HG03025 (cell line): ENCODE measurements around the gene IFNGR1.
"Not testable (repeated sequence)": the region's sequence is repeated elsewhere in the genome, so short reads cannot be mapped to it uniquely, and the experiment has no call there.

ENCODE experiments used
- ATAC-seq: cut with Tn5 transposase; IDR thresholded peaks from one replicate; pipeline ENCODE4 v1.9.1; 2021; ENCODE audit warnings: mild to moderate bottlenecking, moderate library complexity; ENCODE audit not compliant: unreplicated experiment, low FRiP score

The IFNGR1 gene

DNA sequence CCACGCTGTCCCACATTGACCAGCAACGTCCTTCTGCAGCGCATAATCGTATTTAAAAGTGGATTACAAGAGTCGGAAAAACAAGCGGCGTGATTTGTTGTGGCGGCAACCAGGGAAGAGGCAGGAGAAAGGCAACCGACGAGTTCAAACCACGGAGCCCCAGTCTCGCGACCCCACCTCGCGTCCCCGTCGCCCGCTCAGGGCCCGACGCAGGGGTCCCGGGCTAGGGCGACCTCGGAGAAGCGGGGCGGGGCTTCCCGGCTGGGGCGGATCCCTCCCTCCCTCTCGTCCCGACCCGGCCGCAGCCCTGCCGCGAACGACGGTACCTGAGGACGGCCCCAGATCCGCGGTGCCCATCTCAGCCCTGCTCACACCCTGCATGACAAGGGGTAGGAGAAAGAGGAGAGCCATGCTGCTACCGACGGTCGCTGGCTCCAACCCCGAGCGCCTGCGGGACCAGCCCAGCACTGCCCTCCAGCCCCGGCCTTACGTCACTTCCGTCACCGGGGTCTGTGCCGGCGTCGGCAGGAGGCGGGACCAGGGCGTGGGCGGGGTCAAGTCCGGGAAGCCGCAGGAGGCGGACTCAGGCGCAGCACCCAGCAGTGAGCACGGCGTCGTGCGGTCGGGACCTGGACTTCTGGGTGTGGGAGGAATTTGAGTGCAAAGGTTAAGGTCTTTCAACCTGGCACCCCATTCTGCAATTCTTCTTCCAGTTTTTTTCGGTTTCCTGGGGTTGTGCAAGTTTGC lies at the start of gene IFNGR1:
TSS of gene IFNGR1 (minus strand) at position 469 of the 747 bp plus-strand sequence. CDS start at position 411, 58 bp downstream.
- ATAC-seq, result peak; percentile 94

DNA sequence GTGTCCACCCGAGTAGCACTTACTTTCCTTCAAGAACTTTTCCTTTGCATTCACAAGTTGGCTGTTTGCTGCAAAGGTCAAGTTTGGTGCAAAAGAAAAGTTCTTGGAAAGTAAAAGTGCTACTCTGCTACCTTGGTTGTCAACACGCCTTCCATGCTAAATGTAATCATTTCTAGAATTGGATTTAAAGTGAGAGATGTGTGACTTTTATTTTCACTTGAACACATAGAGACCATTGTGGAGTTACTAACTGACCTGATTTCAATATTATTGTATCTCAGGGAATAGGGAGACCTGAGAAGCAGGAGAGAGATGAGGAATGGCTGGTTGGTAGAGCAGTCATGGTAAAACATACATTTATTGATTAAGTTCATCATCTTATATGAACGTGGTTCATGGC lies 49.7 kb upstream of the IFNGR1 start:
- no peak for ATAC-seq

DNA sequence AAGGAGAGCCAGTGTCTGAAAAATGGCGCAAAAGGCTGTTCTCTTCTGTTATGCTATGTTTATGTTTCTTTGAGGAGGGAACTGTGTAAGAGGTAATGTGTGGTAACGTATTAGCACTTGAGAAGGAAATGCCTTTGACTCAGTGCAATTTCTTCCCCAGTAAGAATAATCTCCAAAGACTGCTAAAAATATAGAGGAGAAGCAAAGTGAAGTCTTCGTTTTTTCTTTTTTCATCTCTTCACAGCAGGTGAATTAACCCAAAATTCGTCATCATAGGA lies 47.1 kb upstream of the IFNGR1 start:
- no peak for ATAC-seq

DNA sequence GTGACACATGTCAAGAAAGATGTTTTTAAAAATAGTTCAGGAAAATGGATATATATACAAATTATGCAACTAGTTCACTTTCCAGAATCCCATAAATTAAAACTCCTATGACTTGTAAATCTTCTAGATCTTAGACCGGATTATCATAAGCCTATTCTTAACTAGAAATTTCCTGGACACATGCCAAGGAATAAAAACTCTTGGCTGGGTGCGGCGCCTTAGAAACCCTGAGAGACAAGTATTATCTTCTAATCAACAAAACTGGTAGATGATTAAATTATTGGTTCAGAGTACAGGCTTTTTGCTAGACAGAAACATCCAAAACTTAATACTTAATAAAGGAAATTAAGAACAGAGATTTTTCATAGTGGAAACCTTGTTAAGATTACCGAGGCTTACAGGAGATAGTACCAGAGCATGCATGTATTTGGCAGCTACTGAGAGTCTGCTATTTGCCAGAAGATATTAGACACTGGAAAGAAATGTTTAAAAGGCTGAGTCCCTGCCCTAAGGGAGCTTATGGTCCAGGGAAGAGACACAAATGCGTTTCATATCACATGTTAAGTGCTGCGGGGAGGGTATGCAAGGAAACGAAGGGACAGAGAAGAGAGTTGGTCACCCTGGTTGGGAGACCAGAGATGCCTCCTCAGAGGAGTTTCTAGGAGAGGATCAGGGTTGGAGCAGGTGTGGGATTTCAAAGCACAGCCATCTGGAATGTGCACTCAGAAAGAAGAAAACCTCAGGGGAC lies 46.5 kb upstream of the IFNGR1 start:
- no peak for ATAC-seq

DNA sequence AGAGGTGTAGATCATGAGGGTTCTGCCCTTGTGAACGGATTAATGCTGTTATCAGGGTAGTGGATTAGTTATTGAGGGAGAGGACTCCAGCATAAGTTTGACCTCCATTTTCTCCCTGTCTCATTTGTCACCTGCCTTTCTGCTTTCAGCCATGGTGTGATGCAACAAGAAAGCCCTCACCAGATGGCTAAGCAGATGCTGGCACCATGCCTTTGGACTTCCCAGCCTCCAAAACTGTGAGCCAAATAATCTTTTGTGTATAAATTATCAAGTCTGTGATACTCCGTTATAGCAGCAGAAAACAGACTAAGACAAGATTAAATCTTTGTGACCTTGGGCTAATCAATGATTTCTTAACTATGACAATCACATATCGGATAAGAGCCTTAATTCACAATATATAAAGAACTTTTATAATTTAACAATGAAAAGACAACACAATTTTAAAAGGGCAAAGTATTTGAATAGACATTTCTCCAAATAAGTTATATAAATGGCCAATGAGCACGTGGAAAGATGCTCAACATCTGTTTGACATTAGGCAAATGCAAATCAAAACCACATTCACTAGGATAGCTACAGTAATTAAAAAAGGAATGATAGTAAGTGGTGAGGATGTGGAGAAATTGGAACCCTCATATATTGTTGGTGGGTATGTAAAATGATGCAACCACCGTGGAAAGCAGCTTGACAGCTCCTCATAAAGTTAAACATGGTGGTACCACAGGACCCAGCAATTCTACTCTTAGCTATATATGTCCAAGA lies 45.3 kb upstream of the IFNGR1 start:
- no peak for ATAC-seq

DNA sequence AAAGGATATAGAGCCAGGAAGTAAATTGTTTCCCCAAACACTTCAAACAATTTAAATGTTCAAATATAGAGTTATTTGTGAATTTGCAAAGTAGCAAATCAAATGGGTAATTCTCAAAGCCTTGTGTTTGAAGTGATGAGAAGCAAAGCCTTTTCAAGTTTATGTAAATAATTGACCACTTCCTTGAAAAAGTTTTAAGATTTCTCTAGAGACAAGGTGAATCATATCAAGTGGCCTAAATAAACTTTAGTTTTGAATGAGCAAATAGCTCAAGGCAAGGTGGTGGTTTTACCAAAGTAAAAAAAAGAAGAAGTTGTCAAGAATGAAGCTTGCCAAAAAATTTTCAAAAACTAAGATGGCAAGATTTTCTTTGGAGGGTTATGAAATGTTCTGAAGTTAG lies 42.6 kb upstream of the IFNGR1 start:
- no peak for ATAC-seq

DNA sequence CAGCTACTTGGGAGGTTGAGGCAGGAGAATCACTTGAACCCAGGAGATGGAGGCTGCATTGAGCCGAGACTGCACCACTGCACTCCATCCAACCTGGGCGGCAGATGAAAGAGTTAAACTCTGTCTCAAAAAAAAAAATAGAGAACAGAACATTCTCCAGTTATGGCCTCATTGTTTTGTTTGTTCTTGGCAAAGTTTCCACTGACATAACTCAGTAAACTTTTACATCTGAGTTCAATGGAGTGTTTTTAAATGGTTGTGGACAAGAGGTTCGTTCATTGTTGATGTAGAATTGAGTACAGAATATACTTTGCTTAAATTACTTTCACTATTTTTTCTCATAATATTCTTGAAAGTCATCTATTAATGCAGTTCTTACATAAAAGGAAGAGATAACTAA lies 42.2 kb upstream of the IFNGR1 start:
- no peak for ATAC-seq

DNA sequence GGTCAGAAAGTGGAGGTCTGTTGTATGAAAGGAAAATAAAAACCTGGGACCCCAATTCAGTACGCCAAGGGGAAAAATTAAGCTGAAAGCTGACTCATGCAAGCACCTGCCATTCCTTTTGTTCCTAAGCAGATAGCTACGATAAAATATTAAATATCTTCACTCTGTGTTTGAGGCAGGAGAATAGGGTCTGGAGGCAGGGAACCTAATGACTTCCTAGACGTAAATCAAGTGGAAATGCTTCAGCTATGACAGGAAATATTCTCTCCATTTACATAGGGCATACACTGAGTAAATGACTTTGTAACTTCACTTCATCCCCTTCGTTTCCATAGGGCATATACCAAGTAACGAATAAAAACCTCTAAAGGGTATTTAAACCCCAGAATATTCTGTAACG lies 41.0 kb upstream of the IFNGR1 start:
- no peak for ATAC-seq

DNA sequence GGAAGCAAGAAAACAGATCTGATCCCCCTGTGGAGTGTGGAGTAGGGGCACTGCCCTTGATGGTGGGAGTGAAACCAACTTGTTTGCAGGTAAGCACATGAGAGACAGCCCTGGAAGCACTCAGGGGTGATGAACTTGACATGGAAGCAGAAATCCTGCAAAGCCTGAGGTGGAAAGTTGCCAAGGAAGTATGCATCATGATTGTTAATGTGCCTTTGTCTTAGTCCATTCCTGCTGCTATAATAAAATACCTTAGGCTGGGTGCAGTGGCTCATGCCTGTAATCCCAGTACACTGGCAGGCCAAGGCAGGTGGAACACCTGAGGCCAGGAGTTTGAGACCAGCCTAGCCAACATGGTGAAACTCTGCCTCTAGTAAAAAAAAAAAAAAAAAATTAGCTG lies 40.2 kb upstream of the IFNGR1 start:
- ATAC-seq, result no peak

DNA sequence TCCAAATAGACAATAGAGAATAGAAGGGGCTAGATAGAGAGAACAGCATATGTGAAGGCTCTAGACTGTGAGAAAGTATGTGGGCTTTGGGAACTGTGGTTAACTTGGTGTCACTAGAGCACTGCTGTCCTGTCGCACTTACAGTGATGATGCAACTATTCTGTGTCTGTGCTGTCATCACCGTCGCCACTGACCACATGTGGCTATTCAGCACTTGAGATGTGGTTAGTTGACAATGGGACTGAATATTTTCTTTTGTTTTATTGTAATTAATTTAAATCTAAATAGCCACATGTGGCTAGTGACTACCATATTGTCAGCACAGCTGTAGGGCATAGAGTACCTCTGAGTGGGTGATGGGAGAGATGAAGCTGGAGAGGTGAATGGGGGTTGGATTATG lies 39.0 kb upstream of the IFNGR1 start:
- ATAC-seq, result no peak

DNA sequence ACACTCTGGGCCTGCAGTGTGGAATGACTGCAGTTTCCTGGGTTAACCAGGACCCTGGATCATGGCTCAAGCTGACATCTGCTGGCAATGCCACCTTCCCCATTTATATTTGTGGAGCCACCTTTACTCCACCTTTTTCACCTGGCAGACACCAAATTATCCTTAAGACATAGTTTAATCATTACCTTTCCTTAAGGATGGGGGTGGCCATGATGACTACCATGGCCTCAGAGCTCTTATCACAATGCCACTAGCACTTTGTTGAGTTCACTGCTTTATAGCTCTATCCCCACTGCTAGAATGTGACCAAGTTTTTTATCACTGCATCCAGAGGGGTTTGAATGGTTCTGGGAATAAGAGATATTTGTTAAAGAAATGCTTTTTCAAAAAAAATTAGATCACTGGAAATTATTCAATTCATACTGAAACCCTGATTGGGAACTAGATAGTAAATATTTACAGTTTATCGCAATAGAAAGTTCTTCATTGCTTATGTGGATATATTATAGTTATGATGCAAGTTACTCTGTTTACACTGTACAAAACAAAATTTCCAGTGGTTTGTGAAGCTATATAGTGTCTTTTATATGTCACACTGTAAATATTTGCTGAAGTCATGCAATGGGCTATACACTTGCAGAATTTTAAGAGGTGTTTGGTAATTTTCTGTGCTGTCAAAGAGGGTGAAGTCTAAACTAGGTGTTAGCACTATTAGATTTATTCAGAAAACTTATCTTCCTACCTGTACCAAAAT lies 37.3 kb upstream of the IFNGR1 start:
- ATAC-seq, result no peak

DNA sequence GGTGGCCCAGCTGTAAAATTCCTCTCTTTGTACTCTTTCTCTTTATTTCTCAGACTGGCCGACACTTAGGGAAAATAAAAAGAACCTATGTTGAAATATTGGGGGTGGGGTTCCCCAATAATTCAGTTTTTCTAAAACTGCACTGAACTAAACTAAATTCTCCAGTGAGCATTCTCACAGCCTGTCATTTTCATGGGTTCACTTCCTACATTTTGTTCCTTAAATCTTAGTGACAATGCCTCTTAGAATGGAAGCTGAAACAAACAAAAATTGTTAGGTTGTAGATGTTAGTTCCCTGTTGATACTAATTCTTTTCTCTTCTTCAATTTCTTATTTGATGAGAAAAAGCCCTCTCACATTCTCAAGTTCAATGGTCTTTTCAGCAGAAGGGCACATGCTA lies 35.8 kb upstream of the IFNGR1 start:
- no peak for ATAC-seq

DNA sequence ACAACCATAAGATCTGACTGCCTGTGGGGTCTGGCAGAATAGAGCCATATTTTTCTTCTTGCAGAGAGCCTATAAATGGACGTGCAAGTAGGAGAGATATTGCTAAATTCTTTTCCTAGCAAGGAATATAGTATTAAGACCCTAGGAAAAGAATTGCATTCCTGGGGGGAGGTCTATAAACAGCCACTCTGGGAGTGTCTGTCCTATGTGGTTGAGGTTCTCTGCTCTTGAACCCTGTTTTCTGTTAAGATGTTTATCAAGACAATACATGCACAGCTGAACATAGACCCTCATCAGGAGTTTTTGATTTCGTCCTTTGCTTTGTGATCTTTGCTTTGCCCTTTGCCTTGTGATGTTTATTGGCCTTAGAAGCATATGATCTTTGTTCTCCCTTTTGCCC lies 35.2 kb upstream of the IFNGR1 start:
- not testable (repeated sequence) for ATAC-seq

DNA sequence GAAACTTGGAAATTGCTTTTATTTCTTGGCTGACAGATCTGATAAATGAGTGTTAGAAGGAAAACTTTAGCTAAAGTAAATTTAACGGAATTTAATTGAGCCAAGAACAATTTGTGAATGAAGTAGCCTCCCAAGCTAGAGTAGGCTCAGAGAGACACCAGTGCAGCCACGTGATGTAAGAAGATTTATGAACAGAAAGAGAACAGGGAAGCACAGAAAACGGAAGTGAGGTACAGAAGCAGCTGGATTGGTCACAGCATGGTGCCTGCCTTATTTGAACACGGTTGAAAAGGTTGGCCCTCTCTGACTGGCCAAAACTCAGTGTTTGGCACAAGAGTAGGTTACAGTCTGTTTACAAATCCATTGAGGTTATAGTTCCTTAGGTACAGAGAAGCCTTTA lies 29.5 kb upstream of the IFNGR1 start:
- no peak for ATAC-seq

DNA sequence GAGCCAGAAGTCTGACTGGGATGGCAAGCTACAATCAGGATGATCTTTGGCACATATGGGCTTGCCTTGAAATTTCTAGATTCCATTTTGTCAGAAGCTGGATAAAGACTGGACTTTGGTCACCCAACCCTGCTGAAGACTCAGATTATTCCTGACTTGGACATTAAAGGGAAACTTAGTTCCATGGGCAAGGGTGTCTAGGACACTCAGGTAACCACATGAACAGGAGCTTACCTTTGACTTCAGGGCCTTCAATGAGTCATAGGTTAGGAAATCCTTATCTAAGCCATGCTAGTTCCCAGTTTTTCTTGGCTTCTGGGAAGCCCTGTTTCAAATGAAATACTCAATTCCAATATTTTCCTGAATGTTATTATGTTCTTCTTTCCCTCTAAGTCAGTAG lies 28.5 kb upstream of the IFNGR1 start:
- ATAC-seq, result no peak

DNA sequence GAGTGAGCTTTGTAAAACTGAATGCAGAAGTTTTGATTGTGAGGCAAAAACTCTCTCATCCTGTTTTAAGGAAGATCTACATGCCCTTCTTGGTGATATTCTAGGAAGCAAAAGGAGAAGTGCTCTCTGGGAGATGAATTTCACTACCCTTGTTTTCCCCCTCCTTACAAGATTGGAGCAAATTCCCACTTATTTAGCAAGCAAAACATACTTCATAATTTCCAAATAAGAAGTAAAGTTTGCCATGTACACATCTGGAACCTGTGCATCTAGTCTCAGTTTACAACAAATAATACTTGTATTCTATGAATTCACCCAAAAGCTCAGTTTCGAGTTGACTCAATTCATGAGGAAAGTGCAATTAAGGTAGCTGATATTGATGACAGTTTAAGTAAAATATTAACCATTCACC lies 27.6 kb upstream of the IFNGR1 start:
- ATAC-seq, result no peak

DNA sequence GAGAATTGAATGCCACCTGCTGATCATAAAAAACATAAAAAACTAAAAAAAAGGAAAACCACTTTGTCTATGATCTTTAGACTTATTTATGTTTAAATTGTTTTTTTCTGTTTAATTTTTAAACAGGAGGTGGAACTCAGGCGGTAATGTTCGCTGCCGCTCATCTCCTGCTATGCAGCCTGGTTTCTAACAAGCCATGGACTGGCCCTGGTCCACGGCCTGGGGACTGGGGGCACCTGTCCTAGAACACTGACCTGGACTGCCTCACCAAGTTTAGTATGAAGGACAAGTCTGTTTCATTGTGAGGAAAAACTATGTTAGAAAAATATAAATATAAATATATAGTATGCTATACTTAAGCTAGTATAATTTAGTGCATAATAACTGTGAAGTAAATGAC lies 27.0 kb upstream of the IFNGR1 start:
- ATAC-seq, result no peak

DNA sequence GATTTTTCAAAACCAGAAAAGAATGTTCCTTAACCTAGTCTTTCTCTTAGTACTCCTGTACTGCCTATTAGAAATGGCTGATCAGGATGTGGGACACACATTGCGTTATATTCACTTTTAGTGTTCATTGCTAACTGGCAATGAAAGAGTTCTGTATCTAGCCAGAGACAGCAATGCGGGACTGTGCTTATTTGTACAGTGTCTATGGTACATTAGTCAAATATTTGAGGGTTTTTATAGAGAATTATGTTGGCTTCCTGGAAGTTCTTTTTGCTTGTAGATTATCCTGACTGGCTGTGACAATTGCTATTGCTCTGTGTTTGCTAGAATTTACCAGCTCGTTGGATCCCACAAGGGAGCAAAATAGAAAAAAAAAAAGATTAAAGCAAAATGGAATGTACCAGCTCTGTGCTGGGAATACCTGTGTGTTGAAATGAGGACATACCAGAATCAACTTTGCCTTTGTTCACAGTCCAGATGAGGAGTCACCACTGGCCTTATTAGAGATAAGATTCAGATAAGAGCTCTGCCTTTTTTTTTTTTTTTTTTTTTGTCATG lies 22.4 kb upstream of the IFNGR1 start:
- ATAC-seq, result no peak

DNA sequence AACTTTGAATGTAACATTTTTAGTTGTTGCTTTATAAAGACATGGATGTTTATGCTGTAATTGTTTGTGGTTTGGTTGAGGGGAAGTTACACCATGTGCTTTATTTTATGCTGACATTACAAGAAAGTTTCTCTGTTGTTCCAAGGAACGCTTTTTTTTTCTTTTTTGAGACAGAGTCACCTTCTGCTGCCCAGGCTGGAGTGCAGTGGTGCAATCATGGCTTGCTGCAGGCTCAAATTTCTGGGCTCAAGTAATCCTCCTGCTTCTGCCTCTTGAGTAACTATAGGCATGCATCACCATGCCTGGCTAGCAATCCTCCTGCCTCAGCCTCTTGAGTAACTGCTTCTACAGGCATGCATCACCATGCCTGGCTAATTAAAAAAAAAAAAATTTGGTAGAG lies 21.0 kb upstream of the IFNGR1 start:
- no peak for ATAC-seq

DNA sequence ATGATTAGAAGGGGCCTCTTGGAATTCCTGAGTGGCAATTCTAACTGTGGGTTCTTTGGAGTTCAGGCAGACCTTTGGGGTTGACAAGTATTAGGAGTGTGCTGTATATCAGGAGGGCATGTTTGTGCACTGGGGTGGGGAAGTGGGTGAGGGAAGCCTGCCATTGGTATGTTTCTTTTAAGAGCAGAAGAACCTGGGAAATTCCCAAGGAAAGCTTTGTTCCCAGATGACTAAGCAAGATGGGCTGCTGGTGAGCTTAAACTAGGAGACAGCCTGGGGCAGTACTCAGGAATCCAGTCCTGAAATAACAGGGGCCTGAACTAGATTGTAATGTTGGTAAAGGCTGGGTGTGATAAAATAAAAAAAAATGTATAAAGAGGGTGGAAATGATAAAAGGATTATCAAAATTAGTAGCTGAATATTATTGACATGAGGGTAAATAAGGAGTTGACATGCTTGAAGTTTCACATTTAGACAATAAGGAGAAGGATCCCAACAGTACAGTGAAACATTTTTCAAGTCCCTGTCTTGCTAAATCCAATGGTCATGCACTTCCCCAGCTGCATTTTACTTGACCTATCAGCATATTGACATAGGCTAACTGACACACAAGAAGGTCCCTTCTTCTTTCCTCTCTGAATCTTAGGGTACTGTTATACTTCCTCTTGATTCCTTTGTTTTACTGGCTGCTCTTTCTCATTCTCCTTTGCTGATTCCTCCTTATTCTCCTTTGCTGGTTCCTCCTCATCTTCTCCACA lies 18.4 kb upstream of the IFNGR1 start:
- no peak for ATAC-seq
